ENCODE data around the gene RREB1.

Gene RREB1

DNA sequence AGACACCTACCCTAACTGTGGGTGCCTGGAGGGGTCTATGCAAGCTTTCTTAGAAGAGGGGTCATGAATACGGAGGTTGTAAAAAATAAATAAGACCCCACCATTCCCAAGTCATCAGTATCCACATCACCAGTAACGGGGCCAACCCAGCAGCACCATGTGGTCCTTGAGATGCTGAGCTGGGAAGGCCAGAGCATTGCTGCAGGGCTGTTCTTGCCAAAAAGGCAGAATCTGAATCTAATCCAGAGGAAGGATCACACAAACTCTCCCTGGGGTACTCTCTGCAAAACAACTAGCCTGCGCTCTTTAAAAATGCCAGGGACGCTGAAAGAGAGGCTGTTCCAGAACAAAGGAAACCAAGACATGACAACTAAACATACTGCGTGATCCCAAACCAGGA, 162.1 kb downstream of the RREB1 start:
- no peaks in the 10 kb centered on the region for H4K20me1 ChIP-seq (ENCODE audit: insufficient read depth, low read length)
- H3K9ac ChIP-seq (ENCODE audit: low read depth, low read length): no peak overlapping the region
- no peaks in the 10 kb centered on the region for H3K79me2 ChIP-seq (ENCODE audit: insufficient read depth, low read length)
- no peak overlapping the region for H3K27ac ChIP-seq (ENCODE audit: low read length)
- H3K36me3 ChIP-seq (ENCODE audit: insufficient read depth, low read length): no peaks in the 10 kb centered on the region
- no peak overlapping the region for H3K4me2 ChIP-seq (ENCODE audit: insufficient read depth, low read length)
- TF ChIP-seq, protein P1, sequence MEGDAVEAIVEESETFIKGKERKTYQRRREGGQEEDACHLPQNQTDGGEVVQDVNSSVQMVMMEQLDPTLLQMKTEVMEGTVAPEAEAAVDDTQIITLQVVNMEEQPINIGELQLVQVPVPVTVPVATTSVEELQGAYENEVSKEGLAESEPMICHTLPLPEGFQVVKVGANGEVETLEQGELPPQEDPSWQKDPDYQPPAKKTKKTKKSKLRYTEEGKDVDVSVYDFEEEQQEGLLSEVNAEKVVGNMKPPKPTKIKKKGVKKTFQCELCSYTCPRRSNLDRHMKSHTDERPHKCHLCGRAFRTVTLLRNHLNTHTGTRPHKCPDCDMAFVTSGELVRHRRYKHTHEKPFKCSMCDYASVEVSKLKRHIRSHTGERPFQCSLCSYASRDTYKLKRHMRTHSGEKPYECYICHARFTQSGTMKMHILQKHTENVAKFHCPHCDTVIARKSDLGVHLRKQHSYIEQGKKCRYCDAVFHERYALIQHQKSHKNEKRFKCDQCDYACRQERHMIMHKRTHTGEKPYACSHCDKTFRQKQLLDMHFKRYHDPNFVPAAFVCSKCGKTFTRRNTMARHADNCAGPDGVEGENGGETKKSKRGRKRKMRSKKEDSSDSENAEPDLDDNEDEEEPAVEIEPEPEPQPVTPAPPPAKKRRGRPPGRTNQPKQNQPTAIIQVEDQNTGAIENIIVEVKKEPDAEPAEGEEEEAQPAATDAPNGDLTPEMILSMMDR (IDR thresholded peaks at IDR 0.05; ENCODE audit: borderline replicate concordance, extremely low read depth, low read length, poor library complexity, severe bottlenecking): no peak
- no peak for TF ChIP-seq EZH2 (IDR thresholded peaks at IDR 0.05; ENCODE audit: borderline replicate concordance, low read depth, low read length, severe bottlenecking)
- no peaks in the 10 kb centered on the region for H3K27me3 ChIP-seq (ENCODE audit: insufficient read depth, low read length, poor library complexity)
- no peak overlapping the region for H2AFZ ChIP-seq (ENCODE audit: low read depth, low read length)
- no peaks in the 10 kb centered on the region for H3K9me3 ChIP-seq (ENCODE audit: insufficient read depth, low read length, severe bottlenecking)
- H3K4me1 ChIP-seq (ENCODE audit: insufficient read depth, low read length): no peaks in the 10 kb centered on the region
- ATAC-seq (ENCODE audit: insufficient read depth, low read depth) (no peak), DNase-seq (no peak)
- no peak overlapping the region for H3K4me3 ChIP-seq (ENCODE audit: low read depth in 1 of 2, low read length in 2 of 2)

DNA sequence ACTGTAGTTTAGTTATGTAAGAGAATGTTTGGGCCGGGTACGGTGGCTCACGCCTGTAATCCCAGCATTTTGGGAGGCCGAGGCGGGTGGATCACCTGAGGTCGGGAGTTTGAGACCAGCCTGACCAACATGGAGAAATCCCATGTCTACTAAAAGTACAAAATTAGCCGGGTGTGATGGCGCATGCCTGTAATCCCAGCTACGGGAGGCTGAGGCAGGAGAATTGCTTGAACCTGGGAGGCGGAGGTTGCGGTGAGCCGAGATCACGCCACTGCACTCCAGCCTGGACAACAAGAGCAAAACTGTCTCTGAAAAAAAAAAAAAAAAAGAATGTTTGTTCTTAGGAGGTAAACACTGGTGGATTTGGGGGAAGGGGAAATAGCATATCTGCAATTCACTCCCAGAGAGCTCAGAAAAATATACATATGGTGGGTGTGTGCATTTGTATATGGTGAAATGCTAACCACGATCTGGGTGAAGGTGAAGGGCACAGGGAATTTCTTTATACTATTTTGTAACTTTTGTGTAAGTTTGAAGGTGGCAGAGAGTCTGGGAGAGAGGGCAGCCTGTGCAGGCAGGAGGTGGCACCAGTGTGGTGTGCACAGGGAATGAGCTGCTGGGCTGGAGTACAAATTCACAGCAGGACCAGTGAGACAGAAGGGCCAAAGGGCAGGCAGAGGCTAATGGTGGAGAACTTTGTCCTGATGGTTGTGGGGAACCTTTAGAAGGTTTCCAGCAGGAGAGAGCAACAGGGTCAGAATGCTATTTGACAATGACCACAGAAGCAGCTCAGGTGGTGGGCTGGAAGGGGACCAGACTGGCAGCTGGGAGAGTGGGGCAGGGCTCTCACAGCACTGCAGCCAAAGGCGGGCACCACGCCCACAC, 162.8 kb downstream of the RREB1 start:
- no peaks in the 10 kb centered on the region for H3K27me3 ChIP-seq (ENCODE audit: insufficient read depth, low read length, poor library complexity)
- H3K36me3 ChIP-seq (ENCODE audit: insufficient read depth, low read length): no peaks in the 10 kb centered on the region
- H2AFZ ChIP-seq (ENCODE audit: low read depth, low read length): no peak overlapping the region
- H3K79me2 ChIP-seq (ENCODE audit: insufficient read depth, low read length): no peaks in the 10 kb centered on the region
- no peaks in the 10 kb centered on the region for H4K20me1 ChIP-seq (ENCODE audit: insufficient read depth, low read length)
- DNase-seq (no peak), ATAC-seq (ENCODE audit: insufficient read depth, low read depth) (no peak)
- H3K9ac ChIP-seq (ENCODE audit: low read depth, low read length): no peak overlapping the region
- no peak overlapping the region for H3K4me2 ChIP-seq (ENCODE audit: insufficient read depth, low read length)
- H3K9me3 ChIP-seq (ENCODE audit: insufficient read depth, low read length, severe bottlenecking): no peaks in the 10 kb centered on the region
- H3K4me1 ChIP-seq (ENCODE audit: insufficient read depth, low read length): no peaks in the 10 kb centered on the region
- no peak for TF ChIP-seq EZH2 (IDR thresholded peaks at IDR 0.05; ENCODE audit: borderline replicate concordance, low read depth, low read length, severe bottlenecking)
- TF ChIP-seq, protein P1 (IDR thresholded peaks at IDR 0.05; ENCODE audit: borderline replicate concordance, extremely low read depth, low read length, poor library complexity, severe bottlenecking): no peak
- H3K4me3 ChIP-seq (ENCODE audit: low read depth in 1 of 2, low read length in 2 of 2): no peak overlapping the region
- H3K27ac ChIP-seq (ENCODE audit: low read length): no peak overlapping the region

DNA sequence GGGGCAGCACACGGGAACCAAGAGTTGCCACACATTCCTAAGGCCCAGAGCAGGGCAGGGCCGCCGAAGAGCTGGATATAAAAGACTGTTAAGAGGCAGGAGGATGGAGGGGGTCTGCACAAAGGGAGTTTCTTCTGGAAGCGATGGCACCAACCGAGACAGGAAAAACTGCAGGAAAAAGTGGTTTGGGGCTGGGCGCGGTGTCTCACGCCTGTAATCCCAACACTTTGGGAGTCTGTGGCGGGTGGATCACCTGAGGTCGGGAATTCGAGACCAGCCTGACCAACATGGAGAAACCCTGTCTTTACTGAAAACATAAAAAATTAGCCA, 163.4 kb downstream of the RREB1 start:
- H4K20me1 ChIP-seq (ENCODE audit: insufficient read depth, low read length): no peaks in the 10 kb centered on the region

More for the DNA sequence above, 163.4 kb downstream of the RREB1 start:
- DNase-seq: no peak
- H3K9ac ChIP-seq (ENCODE audit: low read depth, low read length): no peak overlapping the region
- no peaks in the 10 kb centered on the region for H3K4me1 ChIP-seq (ENCODE audit: insufficient read depth, low read length)
- no peak overlapping the region for H2AFZ ChIP-seq (ENCODE audit: low read depth, low read length)
- no peak overlapping the region for H3K4me2 ChIP-seq (ENCODE audit: insufficient read depth, low read length)
- H3K9me3 ChIP-seq (ENCODE audit: insufficient read depth, low read length, severe bottlenecking): no peaks in the 10 kb centered on the region
- H3K36me3 ChIP-seq (ENCODE audit: insufficient read depth, low read length): no peaks in the 10 kb centered on the region
- H3K27ac ChIP-seq (ENCODE audit: low read length): no peak overlapping the region
- H3K4me3 ChIP-seq (ENCODE audit: low read depth in 1 of 2, low read length in 2 of 2): no peak overlapping the region
- TF ChIP-seq EZH2 (IDR thresholded peaks at IDR 0.05; ENCODE audit: borderline replicate concordance, low read depth, low read length, severe bottlenecking): no peak
- TF ChIP-seq, protein P1 (IDR thresholded peaks at IDR 0.05; ENCODE audit: borderline replicate concordance, extremely low read depth, low read length, poor library complexity, severe bottlenecking): no peak
- no peaks in the 10 kb centered on the region for H3K79me2 ChIP-seq (ENCODE audit: insufficient read depth, low read length)
- ATAC-seq (ENCODE audit: insufficient read depth, low read depth): no peak
- no peaks in the 10 kb centered on the region for H3K27me3 ChIP-seq (ENCODE audit: insufficient read depth, low read length, poor library complexity)
